Uterus (tissue), 4 donors: ENCODE data around the gene SNAPC4. TPM values are rescaled to one million over a fixed set of nuclear protein-coding genes. Genes with fewer than 3 reads are reported as not detected.
A peak's percentile ranks its signal among the peaks of the same experiment; 100 is the strongest.

Experiments used
- DNase-seq, 2 donors: peaks; one replicate each; pipeline ENCODE4 v3.0.0-alpha.2; 2019 to 2020
- H3K27ac ChIP-seq, 2 donors: fragments of 200-600 bp; sonication (generic); 1 replicate in 1 of 2; 2 replicates in 1 of 2; pipeline ENCODE4 v1.5.1; 2016 to 2018
- H3K27me3 ChIP-seq, 2 donors: fragments of 200-600 bp; sonication (generic); one replicate each; pipeline ENCODE4 v1.5.1; 2018 to 2019; ENCODE audit warnings: control low read depth in 1 of 2
- H3K36me3 ChIP-seq, 2 donors: fragments of 200-600 bp; sonication (generic); one replicate each; pipeline ENCODE4 v1.5.1; 2019; ENCODE audit warnings: control low read depth in 1 of 2
- H3K4me1 ChIP-seq, 2 donors: fragments of 200-600 bp; sonication (generic); one replicate each; pipeline ENCODE4 v1.5.1; 2018 to 2019; ENCODE audit warnings: control low read depth in 1 of 2
- H3K4me3 ChIP-seq, 2 donors: fragments of 200-600 bp; sonication (generic); 1 replicate in 1 of 2; 2 replicates in 1 of 2; pipeline ENCODE4 v1.5.1; 2018 to 2019; ENCODE audit warnings: mild to moderate bottlenecking in 1 of 2
- H3K9me3 ChIP-seq, 2 donors: fragments of 200-600 bp; sonication (generic); one replicate each; pipeline ENCODE4 v1.5.1; 2019; ENCODE audit warnings: control low read depth in 1 of 2
- CTCF ChIP-seq, 4 experiments: fragments of 200-600 bp in 2 of 4; fragments of 450-650 bp in 2 of 4; sonication (generic) in 2 of 4; IDR thresholded peaks; one replicate each; pipeline ENCODE4 v1.5.1; 2016 to 2019; ENCODE audit warnings: antibody characterized with exemption in 4 of 4, mild to moderate bottlenecking in 2 of 4, moderate library complexity in 1 of 4
- POLR2A ChIP-seq, 2 donors: fragments of 450-650 bp; IDR thresholded peaks; one replicate each; pipeline ENCODE4 v1.6.1; 2016; ENCODE audit warnings: antibody characterized with exemption in 2 of 2, mild to moderate bottlenecking in 1 of 2, moderate library complexity in 1 of 2
- intact Hi-C: fragments of 100-400 bp; cut with DNase I; formaldehyde crosslinking; loops from one replicate; pipeline ENCODE4 v1.15.1; 2023; ENCODE audit warnings: low total_unique reads
- total RNA-seq, 4 donors: library from RNA; depleted of rRNA in 3 of 4; stranded (reverse); fragments of >200 nt in 3 of 4; gene quantifications; one replicate each; pipeline versions ENCODE4 v1.1.0 to v1.2.4, GENCODE V29; 2014 to 2023
- donor health status: DM: yes; HTN: yes; CAD: no.

The SNAPC4 gene
- total RNA-seq, 4 donors from 2014 or later = 0.51 to 12.5 (median 7.7) TPM

- no peak overlapping the region for H3K4me3 ChIP-seq
- no peak for DNase-seq
- no peaks in the 10 kb centered on the region for H3K36me3 ChIP-seq
- peaks cover 0 to 12% of the 10 kb centered on the region in 2 donors for H3K4me1 ChIP-seq
- no peaks in the 10 kb centered on the region for H3K27me3 ChIP-seq
- TF ChIP-seq POLR2A (IDR thresholded peaks at IDR 0.05) (no peak), CTCF (IDR thresholded peaks at IDR 0.05) (no peak)
- H3K9me3 ChIP-seq = no peaks in the 10 kb centered on the region
- intact Hi-C loops = no loop called here
- no peak overlapping the region for H3K27ac ChIP-seq
Measured at GRCh38 chr9:136441191-136441680, 41.3 kb upstream of the SNAPC4 start.

GRCh38 chr9:136439481-136440408 lies 39.8 kb upstream of the SNAPC4 start, which contains the start of gene INPP5E:
Gene INPP5E (minus strand): TSS chr9:136439845. CDS start chr9:136439419, 426 bp downstream.
- peak; percentile 48 to 76 for DNase-seq
- Histone ChIP-seq H3K4me1 (peaks cover 0 to 12% of the 10 kb centered on the region in 2 donors), H3K27ac (peak within 1 kb of the TSS; percentile 65 to 78), H3K4me3 (peak within 1 kb of the TSS; percentile 53 to 80), H3K27me3 (no peaks in the 10 kb centered on the region), H3K9me3 (no peaks in the 10 kb centered on the region), H3K36me3 (no peaks in the 10 kb centered on the region)
- TF ChIP-seq POLR2A (IDR thresholded peaks at IDR 0.05) = peak in 1 of 2 donors; percentile 45
- TF ChIP-seq CTCF (IDR thresholded peaks at IDR 0.05) = peak; percentile 37 to 84 (median 74)
- intact Hi-C loops = no loop called here

- DNase-seq = peak in 1 of 2 donors; percentile 38
- H3K27me3 ChIP-seq = no peaks in the 10 kb centered on the region
- H3K4me1 ChIP-seq = peaks cover 0 to 12% of the 10 kb centered on the region in 2 donors
- H3K4me3 ChIP-seq = peak overlapping the region; percentile 53 to 80
- peak overlapping the region; percentile 65 to 78 for H3K27ac ChIP-seq
- no peaks in the 10 kb centered on the region for H3K9me3 ChIP-seq
- H3K36me3 ChIP-seq = no peaks in the 10 kb centered on the region
- intact Hi-C loops = no loop called here
- no peak for TF ChIP-seq POLR2A (IDR thresholded peaks at IDR 0.05)
- TF ChIP-seq CTCF (IDR thresholded peaks at IDR 0.05) = no peak
Measured at GRCh38 chr9:136438548-136439480, 38.8 kb upstream of the SNAPC4 start.

- intact Hi-C loops = no loop called here
Measured at GRCh38 chr9:136437839-136438547, 38.0 kb upstream of the SNAPC4 start.

More at GRCh38 chr9:136437839-136438547, 38.0 kb upstream of the SNAPC4 start:
- TF ChIP-seq CTCF (IDR thresholded peaks at IDR 0.05) (no peak), POLR2A (IDR thresholded peaks at IDR 0.05) (no peak)
- peak overlapping the region; percentile 53 to 80 for H3K4me3 ChIP-seq
- DNase-seq = no peak
- H3K27me3 ChIP-seq = no peaks in the 10 kb centered on the region
- peaks cover 0 to 12% of the 10 kb centered on the region in 2 donors for H3K4me1 ChIP-seq
- no peaks in the 10 kb centered on the region for H3K9me3 ChIP-seq
- no peak overlapping the region for H3K27ac ChIP-seq
- H3K36me3 ChIP-seq = no peaks in the 10 kb centered on the region
